Embryonic facial prominence (tissue), 1 donor: Measurements from ENCODE around the gene EIF1.
"Not testable (repeated sequence)": the region's sequence is repeated elsewhere in the genome, so short reads cannot be mapped to it uniquely, and the experiment has no call there.

Experiments
- DNase-seq: peaks from one replicate; pipeline ENCODE4 v3.0.0-alpha.2; 2016; ENCODE audit errors: extremely low spot score

EIF1 gene

DNA sequence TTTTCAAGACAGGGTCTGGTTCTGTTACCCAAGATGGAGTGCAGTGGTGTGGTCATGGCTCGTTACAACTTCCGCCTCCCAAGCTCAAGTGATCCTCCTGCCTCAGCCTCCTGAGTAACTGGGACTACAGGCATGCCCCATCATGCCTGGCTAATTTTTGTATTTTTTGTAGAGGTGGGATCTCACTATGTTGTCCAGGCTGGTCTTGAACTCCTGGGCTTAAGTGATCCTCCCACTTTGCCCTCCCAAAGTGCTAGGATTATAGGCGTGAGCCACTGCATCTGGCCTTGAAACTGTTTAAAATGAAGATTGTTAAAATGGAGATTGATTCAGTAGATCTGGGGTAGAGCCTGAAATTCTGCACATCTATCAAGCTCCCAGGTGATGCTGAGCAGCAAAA lies 12.2 kb downstream of the EIF1 start:
- not testable (repeated sequence) for DNase-seq

DNA sequence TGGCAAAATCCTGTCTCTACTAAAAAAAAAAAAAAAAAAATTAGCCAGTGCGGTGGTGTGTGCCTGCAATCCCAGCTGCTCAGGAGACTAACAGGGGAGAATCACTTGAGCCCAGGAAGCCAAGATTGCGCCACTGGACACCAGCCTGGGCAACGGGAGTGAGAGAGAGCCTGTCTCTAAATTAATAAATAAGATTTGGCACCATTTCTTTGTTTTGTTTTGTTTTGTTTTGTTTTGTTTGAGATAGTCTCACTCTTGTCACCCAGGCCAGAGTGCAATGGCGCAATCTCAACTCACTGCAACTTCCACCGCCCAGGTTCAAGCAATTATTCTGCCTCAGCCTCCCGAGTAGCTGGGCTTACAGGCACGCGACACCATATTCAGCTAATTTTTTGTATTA lies 14.0 kb downstream of the EIF1 start:
- no peak for DNase-seq

DNA sequence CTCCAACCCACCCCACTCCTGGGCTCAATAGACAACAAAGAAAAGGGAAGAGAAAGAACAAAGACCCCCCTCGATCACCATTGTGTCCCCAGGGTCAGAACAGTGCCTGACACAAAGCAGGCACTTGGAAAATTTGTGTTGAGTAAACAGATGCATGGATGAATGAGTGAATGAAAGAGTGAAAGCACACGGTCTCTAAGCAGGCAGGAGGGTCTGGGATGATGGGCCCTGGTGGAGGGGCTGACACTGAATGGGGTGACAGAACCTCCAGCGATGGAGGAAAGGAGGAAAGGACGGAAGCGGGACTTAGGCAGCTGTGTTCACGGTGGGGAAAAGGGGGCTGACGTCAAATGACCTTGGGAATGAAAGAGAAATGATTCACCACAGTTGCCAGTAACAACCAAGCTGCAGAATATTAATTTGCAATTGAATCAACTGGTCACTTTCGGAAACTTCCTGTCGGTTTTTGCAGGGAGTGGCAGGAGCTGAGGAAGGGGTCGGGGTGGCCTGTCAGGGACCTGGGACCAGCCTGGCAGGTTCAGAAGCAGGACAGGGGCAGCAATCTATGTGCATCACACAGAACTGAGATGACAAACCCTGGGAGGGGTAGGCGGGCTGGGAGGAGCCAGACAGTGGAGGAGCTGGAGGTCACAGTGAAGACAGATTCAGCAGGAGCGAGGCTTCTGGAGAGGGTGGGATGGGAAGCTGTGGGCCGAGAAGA lies 16.7 kb downstream of the EIF1 start:
- DNase-seq = no peak

DNA sequence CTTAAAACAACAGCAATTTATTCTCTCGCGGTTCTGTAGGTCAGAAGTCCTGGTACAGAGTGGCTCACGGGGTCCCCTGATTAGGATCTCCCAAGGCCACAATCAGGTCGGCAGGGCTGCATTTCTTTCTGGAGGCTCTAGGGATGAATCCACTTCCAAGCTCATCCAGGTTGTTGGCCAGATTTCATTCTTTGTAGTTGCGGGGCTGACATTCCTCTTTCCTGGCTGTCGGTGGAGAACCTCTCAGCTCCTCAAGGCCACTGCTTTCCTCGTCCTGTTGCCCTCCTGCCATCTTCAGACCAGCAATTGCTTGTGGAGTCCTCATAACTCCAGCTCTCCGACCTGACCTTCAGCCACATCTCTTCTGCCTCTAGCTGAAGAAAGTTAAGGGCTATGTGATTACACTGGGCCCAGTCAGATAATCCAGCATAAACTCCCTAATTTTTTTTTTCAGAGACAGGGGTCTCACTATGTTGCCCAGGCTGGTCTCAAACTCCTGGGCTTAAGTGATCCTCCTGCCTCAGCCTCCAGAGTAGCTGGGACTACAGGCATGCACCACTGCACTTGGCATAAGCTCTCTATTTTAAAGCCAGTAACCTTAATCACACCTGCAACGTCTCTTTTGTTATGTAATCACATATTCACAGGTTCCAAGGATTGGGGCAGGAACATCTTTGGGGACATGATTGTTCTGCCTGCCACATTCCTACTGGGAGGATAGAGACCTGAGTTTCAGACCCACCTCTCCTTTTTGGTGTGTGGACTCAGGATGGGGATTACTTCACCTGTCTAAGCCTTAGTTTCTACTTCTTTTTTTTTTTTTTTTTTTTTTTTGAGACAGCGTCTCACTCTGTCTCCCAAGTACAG lies 19.4 kb downstream of the EIF1 start:
- no peak for DNase-seq

DNA sequence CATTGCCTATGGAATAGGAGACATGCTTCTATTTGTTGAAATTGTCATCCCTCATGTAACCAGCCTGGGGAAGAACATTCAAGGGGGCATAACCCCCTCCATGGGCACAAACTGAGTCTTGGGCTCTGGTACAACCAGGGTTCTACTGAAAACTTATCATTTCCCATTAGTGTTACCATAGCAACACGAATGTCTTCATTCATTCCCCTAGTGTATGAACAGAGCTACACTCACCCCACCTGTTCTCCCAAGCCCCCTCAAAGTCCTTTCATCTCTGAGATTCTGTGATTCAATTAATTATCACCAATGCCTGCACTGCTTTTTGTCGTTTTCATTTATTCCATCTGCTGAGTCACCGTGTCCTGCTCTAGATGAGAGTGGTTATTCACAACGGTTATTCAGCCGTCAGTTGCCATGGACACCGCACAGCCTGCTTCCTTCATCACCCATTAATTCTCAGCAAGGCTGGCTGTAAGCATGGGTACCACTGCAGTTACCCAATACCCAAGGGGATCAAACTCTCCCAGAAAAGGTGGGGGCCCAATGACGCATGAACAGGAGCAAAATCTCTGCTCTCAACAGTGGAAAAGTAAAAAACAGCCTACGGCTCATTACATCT lies 21.9 kb downstream of the EIF1 start:
- no peak for DNase-seq

DNA sequence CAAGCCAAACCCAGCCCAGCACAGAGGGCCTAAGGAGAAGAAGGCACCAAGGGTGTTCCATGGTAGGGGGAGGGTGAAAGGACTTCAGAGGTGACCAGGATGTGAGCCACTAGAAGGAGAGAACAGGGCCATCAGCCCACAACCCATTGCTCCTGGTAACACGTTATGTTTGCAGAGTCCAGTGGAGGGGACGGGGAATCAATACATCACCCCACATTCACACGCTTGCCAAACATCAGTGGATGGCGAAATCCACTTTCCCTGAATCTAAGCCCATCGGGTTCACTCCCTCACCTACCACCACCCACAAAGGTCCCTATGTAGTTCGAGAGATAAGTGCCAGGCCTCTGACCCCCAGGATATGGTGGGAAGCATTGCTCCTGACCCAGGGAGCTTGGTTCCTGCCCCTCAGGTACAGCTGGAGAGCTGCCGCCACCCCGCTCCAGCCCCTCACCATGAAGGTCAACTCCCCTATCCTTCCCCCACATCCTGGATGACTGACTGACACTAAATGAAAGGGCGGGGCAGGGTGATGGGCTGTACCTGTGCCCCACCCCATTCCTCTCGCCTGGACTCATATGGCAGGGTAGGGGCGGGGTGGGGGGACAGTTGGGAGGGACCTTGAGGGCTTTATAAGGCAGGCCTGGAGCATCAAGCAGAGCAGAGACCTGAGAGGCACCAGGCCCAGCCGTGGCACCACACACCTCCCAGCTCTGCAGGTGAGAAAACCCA lies 23.1 kb downstream of the EIF1 start, which contains the start of gene GAST:
TSS of gene GAST (plus strand) at position 663 of the 732 bp plus-strand sequence. CDS start 3,106 bp downstream, outside the sequence.
- no peak for DNase-seq

DNA sequence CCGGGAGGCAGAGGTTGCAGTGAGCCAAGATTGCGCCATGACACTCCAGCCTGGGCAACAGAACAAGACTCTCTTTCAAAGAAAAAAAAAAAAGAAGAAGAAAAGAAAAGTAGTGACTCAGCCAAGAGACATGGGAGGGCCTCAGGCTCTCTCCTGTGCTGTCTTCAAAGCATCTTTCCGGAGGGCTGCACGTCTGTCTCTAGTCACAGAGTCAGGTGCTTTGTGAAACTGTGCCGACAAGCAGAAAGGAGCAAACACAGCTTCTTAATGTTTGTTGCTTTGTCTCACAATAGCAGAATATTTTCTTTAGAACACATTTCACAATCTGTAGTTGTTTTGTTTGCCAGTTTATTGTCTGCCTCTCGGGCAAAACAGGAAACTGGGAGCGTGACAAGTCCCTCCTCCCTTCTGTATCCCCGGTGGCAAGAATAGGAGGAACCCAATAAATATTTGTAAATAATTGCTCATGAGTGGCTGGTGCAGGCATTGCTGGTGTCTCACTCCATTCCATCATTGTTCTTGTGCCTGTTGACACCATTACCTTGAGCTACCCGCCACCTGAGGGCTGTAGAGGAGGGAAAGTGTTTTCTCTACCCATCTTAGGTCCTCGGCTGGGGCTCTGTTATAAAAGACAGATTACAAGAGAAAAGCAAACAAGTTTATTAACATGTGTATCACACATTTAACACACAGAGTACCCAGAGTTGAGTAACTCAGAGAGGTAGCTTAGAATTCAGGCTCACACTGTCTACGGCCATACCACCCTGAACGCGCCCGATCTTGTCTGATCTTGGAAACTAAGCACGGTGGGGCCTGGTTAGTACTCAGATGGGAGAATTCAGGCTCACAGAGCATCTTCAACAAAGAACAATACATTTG lies 29.0 kb downstream of the EIF1 start:
- no peak for DNase-seq

DNA sequence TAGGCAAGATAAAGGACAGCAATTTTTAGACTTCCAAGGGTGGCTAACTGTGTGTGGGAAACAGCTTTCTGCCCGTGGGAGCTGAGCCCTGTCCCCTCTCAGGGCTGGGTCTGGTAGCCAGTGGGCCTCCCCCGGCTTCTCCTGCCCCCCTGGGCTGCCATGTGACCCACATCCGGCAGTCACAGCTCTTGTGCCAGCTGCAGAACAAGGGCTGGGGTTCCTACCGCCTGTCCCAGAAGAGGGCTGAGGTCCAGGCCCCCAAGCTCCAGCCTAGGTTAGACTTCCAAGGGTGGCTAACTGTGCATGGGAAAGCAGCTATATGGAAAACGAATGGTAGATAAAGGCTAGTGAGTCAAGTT lies 29.6 kb downstream of the EIF1 start:
- no peak for DNase-seq

DNA sequence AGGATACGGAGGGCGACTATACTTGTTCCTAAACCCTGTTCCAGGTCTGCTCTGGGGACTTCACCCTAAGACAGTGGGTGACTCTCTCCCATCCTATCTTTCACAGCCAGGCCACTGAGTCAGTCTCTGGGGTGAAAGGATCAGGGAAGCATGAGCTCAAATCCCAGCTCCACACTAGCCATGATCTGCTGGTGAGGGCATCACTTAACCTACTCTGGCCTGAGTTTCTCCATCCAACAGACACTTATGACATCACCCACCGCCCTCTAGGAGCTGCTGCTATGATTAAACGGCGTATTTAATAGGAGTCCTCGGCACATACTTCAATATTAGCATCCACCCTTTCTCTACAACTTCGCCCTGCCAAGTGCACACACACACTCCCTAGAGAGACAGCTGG lies 33.5 kb downstream of the EIF1 start:
- no peak for DNase-seq

DNA sequence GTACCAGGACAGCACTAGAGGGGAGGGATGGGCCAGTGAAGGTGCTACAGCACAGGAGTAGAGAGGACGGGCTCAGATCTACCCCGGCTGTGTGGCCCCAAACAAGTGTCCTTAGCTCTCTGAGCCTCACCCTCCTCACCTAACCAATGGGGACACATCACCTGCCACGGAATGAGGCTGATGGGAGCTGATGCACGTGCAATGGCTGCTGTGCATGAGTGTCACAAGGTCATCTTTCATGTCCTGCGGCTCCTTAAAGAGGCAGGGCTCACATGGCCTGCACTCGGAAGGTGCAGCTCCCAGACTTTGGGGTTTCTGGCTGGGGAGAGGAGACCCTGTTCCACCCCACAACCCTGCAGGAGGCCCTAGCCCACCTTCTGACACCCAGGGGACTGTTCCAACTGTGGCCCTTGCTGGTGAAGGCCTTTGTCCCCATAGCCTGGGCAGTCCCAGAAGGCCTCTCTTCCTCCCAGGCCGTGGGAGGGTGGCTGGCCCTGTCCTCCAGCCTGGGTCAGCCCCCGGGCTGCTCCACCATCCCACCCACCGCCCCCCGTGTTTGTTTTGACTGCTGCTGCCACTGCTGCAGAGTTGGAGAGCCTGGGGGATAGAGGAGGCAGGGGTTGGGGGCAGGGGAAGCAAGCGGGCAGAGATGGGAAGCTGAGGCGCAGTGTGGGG lies 35.3 kb downstream of the EIF1 start:
- DNase-seq = no peak

DNA sequence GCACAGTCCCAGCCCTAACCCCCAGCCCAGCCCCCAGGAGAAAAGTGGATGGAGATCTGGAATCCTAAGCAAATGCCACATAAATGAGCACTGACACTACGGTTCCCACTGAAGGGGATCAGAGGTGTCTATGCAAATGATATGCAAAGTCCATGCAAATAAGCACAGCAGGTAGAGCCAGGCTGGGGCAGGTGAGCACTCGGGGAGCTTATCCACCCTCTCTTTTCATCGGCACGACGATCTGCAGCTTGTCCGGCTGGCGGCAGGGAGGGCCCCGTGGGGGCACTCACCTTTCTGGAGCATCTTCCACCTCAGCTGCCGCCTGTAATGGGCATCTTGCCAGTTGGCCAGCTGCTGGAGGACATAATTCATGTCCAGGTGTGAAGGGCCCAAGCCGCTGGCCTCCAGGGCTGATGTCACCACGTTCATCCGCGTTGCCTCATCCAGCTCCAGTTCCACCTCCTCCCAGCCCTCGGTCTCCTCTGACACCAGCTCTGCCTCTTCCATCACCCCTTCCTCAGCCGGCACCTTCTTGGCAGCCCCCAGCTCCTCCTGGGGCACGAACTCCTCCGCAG lies 35.9 kb downstream of the EIF1 start:
- no peak for DNase-seq

DNA sequence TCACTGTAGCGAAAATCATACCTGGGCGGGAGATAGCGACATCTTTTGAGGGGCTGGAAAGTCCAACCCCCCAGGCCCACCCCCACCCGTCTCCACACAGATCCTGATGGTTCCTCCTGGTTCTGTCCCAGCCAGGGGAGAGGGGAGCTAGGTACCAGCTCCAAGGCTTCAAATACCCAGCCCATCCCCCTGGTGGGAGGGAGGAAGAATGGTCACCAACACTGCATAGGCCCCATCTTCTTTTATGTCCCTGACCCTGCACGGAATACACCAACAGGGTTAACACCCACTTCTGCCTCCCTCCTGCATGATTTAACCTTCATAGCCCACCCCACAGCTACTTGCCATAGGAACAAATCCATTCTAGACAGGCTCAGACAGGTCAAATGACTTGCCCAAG lies 36.4 kb downstream of the EIF1 start:
- no peak for DNase-seq

DNA sequence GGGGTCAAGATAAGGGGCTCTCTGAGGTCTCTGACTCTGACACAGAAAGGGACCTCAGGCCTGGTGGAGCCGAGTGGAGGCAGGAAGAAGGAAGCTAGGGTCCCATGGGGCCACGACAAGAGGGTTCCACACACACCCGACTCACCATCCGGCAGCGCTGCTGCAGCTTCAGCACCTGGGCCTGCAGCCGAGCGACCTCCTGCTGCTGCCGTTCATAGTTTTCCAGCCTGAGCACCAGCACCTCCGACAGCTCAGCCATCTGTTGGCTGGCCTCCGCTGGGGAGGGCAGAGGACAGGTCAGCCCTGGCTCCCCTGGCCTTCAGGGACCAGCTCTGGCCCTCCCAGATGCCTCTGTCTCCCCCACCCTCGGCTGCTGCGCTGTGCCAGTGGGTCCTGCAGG lies 39.4 kb downstream of the EIF1 start:
- no peak for DNase-seq

DNA sequence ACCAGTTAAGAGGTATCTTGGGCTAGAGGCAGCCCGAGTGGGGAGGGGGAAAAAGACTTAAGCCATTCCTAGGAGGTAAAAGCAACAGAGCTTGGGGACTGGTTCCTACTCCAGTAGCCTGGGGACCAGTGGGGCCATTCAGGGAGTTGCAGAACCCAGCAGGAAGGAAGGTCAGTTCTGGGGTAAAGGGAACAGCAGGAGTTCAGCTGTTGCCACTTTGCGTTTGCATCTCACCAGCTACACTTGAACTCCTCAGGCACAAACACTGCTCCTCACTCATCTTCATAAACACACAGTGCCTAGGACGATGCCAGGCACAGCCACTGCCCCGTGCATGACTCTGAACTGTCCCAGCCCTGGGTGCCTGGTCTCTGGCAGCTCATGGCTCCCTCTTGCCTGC lies 41.8 kb downstream of the EIF1 start:
- DNase-seq = no peak

DNA sequence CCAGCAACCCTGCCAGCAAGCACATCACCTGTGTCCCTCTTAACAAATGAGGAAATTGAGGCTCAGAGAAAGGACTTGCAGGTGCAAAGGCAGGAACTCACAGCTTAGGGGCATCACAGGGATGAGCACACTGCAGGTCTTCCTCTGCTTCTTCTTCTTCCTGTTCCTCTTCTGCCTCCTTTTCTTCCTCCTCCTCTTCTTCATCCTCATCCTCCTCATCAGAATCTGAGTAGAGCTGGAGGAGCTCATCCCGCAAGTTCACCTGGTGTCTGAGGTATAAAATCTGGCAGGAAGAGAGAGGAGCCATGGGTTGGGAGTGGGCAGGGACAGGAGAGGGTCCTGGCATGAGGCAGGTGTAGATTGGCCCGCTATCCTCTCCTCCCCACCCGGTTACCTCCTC lies 43.2 kb downstream of the EIF1 start:
- no peak for DNase-seq

DNA sequence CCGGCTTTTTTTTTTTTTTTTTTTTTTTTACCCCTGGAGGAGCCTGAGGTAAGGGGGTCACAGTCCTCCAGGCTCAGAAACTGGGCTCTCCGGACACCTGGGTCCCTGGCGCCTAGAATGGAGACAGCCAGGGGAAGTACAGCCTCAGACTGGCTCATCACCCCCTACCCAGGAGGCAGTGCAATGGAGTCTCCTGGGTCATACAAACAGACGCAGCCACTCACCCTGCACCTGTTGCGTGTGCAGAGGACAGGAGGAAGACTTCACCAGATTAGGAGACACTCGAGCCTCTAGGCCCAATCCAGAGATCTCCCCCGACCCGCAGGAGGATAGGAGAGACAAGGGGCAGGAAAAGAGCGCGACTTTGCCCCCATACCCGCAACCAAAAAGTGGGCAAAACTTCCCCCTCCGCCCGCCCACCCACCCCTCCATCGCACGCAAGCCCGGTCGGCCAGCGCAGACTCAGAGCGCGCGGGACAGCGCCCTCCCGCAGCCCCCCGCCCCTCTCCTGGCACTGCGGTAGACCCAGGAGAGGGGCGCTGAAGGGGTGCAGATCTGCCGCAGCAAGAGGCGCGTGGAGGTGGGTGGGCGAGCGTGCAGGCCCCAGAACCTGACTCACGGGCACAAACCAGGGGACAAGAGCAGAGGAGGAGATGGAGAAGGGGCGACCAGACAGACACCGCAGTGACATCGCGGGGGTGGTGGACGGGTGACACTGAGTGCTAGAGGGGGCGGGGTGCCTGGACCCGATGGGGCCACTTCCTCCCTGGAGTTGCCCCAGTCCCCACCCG lies 44.9 kb downstream of the EIF1 start:
- DNase-seq = no peak

DNA sequence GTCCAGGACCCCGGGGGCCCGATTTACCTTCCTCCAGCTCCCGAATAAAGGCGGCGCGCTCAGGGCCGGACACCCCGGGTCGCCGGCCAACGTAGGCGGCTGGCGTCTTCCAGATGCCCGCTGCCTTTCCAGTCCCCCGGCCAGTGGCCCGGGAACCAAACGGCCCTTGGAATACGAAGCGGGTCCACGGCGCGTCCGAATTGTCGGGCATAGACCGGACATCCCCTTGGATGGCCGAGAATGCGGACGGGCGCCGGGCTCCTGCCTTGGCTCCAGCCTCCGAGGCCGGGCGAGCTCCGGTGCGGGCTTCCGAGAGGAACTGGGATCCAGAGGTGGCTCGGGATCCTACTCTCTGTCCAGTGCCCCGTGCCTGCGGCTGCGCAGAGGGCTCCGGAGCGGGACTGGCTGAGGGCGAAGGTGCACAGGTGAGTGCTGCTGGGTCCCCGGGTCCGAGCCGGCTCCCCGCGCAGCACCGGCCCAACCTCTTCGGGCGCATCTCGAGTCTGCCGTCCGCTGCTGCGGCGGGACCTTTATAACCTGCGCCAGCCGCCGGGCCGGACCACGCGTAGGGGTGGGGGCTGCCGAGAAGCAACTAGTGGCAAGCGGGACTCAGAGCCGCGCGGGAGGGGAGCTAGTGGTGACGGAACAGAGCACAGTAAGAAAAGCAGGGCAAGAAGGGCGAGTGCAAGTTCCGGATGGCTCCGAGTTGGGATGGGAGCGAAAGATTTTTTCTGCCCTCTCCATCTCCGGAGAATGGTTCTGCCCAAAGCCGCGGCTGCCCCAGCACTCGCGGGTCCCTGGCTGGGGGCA lies 45.7 kb downstream of the EIF1 start, which contains the start of gene HAP1:
TSS of gene HAP1 (minus strand) at position 505 of the 810 bp plus-strand sequence. CDS start at position 496, 9 bp downstream.
- DNase-seq = no peak

DNA sequence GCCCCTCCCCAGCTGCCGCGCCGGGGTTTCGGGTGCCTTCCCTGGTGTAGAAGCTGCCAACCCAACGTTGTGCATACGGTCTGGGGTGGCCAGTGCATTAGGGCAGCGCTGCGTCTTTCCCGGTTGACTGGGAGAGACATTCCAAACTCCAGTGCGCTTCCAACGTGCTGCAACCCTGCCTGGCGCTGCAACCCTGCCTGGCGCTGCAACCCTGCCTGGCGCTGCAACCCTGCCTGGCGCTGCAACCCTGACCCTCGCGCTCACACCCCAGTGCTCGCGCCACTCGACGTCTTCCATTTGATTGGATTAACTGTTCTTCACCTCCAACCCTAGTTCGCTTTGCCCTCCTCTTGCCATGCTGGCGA lies 46.2 kb downstream of the EIF1 start:
- DNase-seq = no peak
